ENCODE results near the gene IGSF6.

- TF ChIP-seq CTCF (IDR thresholded peaks at IDR 0.05) (no peak), EP300 (IDR thresholded peaks at IDR 0.05) (no peak)
Measured at GRCh38 chr16:21598701-21599121, 53.7 kb downstream of the IGSF6 start.
